Fibroblast of lung (primary cell): ENCODE results near the gene UGT1A10. TPM values are rescaled to one million over a fixed set of nuclear protein-coding genes. Genes with fewer than 3 reads are reported as not detected.

Source experiments
- DNase-seq, 2 donors: peaks; one replicate each; pipeline versions ENCODE4 v3.0.0 to v3.0.0-alpha.2; 2010; ENCODE audit warnings: low read depth in 2 of 2
- H2AFZ ChIP-seq: 2 replicates; pipeline ENCODE4 v1.5.1; 2012; ENCODE audit warnings: low read length, control low read depth, inconsistent platforms
- H3K27ac ChIP-seq: 2 replicates; pipeline ENCODE4 v1.5.1; 2011; ENCODE audit warnings: low read length, control low read depth; ENCODE audit not compliant: insufficient read depth
- H3K27me3 ChIP-seq: 2 replicates; pipeline ENCODE4 v1.5.1; 2011; ENCODE audit warnings: mild to moderate bottlenecking, low read length; ENCODE audit not compliant: control insufficient read depth, insufficient read depth
- H3K36me3 ChIP-seq: 2 replicates; pipeline ENCODE4 v1.5.1; 2011; ENCODE audit warnings: low read length; ENCODE audit not compliant: control insufficient read depth, insufficient read depth
- H3K4me1 ChIP-seq: 2 replicates; pipeline ENCODE4 v1.5.1; 2011; ENCODE audit warnings: low read length; ENCODE audit not compliant: control insufficient read depth, insufficient read depth; ENCODE audit errors: extremely low read depth
- H3K4me2 ChIP-seq: 2 replicates; pipeline ENCODE4 v1.5.1; 2011; ENCODE audit warnings: low read length, control low read depth; ENCODE audit not compliant: insufficient read depth; ENCODE audit errors: extremely low read depth
- H3K4me3 ChIP-seq, 4 experiments: fragments of 200-600 bp in 1 of 4; sonication (generic) in 1 of 4; replicated peaks in 1 of 4; 2 replicates each; pipeline ENCODE4 v1.5.1; 2011 to 2016; ENCODE audit warnings: low read length in 4 of 4, low read depth in 3 of 4, mild to moderate bottlenecking in 3 of 4, control low read depth in 2 of 4, inconsistent platforms in 1 of 4, mixed read lengths in 1 of 4; ENCODE audit not compliant: insufficient read depth in 1 of 4; ENCODE audit errors: control extremely low read depth in 1 of 4
- H3K79me2 ChIP-seq: 2 replicates; pipeline ENCODE4 v1.5.1; 2012; ENCODE audit warnings: mild to moderate bottlenecking, low read length, inconsistent platforms; ENCODE audit not compliant: control insufficient read depth, insufficient read depth
- H3K9ac ChIP-seq: 2 replicates; pipeline ENCODE4 v1.5.1; 2011; ENCODE audit warnings: mild to moderate bottlenecking, low read length, control low read depth; ENCODE audit not compliant: insufficient read depth
- H3K9me3 ChIP-seq: 2 replicates; pipeline ENCODE4 v1.5.1; 2012; ENCODE audit warnings: low read depth, low read length; ENCODE audit not compliant: control insufficient read depth, insufficient read depth
- H4K20me1 ChIP-seq: 2 replicates; pipeline ENCODE4 v1.5.1; 2011; ENCODE audit warnings: low read length; ENCODE audit not compliant: control insufficient read depth, insufficient read depth; ENCODE audit errors: extremely low read depth
- EZH2 ChIP-seq: IDR thresholded peaks from 2 replicates; pipeline ENCODE4 v1.5.1; 2012; ENCODE audit warnings: low read length, control low read depth, mild to moderate bottlenecking; ENCODE audit errors: missing control alignments
- polyA plus RNA-seq, 2 donors: library from polyadenylated mRNA; depleted of rRNA in 1 of 2; stranded (reverse) in 1 of 2; unstranded in 1 of 2; fragments of >200 nt; gene quantifications; 2 replicates each; pipeline ENCODE4 v1.2.1, GENCODE V29; 2011 to 2012; ENCODE audit warnings: missing spikeins in 1 of 2
- total RNA-seq: library from RNA; depleted of rRNA; stranded (reverse); fragments of >200 nt; gene quantifications from 2 replicates; pipeline ENCODE4 v1.2.1, GENCODE V29; 2014
- TF ChIP-seq, protein P1 (sequence below), 2 donors: IDR thresholded peaks in 1 of 2; conservative IDR thresholded peaks in 1 of 2; 1 replicate in 1 of 2; 2 replicates in 1 of 2; pipeline ENCODE4 v1.5.1; 2011 to 2012; ENCODE audit warnings: low read length in 2 of 2, control low read depth in 1 of 2, inconsistent platforms in 1 of 2, low read depth in 1 of 2, mild to moderate bottlenecking in 1 of 2

The UGT1A10 gene
- total and polyA plus RNA-seq, 2 donors (not counting 1 experiment from before 2014, with no cell fraction given): not detected

DNA sequence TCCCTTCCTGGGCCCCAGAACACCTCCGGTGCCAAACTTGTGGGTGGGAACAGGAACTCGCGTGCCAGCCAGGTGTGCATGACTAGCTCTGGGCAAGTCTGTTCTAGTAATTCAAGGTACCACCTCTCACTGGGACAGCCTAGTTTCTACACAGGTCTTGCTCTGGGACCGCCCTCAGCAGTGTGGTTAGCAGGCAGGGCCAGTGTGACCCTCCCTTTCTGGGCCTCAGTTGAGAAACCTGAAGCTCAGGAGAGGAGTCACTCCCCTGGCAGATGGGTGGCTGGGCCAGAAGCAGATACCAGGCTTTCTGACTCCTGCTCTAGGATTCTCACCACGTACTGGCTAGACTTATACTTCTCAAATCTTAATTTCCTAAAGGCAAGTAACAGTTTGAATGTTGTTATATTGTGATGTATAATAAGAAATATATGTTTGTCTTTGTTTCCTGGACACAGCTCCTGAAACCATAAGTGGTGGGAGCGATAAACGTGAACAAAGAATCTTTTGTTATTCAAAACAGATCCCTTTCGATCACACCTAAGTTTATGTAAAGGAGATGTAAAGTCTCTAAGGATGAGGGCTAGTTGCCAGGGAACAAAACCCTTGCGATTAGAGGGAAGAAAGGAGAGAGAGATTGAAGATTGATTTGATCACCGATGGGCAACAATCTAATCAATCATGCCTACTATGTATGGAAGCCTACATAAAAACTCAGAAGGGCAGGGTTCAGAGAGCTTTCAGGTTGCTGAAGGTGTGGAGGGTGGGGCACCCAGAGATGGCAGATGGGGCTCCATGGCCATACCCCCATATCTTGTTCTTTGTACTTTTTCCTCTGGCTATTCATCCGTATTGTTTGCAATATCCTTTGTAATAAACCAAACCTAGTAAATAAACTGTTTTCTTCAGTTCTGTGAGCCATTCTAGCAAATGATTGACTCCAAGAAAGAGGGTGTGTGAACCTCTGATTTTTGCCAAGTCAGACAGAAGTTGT lies 55.5 kb downstream of the UGT1A10 start:
- Histone ChIP-seq H3K9ac (no peak overlapping the region), H3K4me3 (no peak overlapping the region)

DNA sequence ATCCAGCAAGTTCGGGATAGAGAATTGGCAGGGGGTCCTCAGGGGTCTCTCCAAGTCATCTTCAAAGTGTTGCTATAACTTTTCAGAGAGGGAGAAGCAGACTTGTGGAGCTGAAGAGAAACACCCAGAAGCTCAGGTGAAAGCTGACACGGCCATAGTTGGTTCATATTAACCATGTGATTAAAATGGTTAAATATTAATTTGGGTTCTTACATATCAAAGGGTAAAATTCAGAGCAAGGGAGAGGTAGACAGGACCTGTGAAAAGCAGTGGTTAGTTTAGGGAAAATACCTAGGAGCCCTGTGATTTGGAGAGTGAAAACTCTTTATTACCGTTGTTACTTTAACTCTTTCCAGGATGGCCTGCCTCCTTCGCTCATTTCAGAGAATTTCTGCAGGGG lies 56.4 kb downstream of the UGT1A10 start, which contains the start of gene UGT1A6:
Gene UGT1A6, plus strand, starts transcription at position 243 of the 400 bp plus-strand sequence. Its CDS starts 115 bp downstream, at position 358.
- Histone ChIP-seq H3K4me3 (no peak within 1 kb of the TSS), H3K27me3 (no peaks in the 10 kb centered on the region), H3K4me2 (no peak within 1 kb of the TSS), H3K9me3 (no peaks in the 10 kb centered on the region), H3K36me3 (no peaks in the 10 kb centered on the region), H3K9ac (no peak within 1 kb of the TSS), H2AFZ (no peak within 1 kb of the TSS), H3K79me2 (no peaks in the 10 kb centered on the region), H4K20me1 (no peaks in the 10 kb centered on the region), H3K27ac (no peak within 1 kb of the TSS), H3K4me1 (no peaks in the 10 kb centered on the region)
- TF ChIP-seq, protein P1, sequence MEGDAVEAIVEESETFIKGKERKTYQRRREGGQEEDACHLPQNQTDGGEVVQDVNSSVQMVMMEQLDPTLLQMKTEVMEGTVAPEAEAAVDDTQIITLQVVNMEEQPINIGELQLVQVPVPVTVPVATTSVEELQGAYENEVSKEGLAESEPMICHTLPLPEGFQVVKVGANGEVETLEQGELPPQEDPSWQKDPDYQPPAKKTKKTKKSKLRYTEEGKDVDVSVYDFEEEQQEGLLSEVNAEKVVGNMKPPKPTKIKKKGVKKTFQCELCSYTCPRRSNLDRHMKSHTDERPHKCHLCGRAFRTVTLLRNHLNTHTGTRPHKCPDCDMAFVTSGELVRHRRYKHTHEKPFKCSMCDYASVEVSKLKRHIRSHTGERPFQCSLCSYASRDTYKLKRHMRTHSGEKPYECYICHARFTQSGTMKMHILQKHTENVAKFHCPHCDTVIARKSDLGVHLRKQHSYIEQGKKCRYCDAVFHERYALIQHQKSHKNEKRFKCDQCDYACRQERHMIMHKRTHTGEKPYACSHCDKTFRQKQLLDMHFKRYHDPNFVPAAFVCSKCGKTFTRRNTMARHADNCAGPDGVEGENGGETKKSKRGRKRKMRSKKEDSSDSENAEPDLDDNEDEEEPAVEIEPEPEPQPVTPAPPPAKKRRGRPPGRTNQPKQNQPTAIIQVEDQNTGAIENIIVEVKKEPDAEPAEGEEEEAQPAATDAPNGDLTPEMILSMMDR (conservative IDR thresholded peaks at IDR 0.05 in 1 of 2, IDR thresholded peaks at IDR 0.05 in 1 of 2; ENCODE audit: low read depth in 1 of 2, low read length in 2 of 2): no peak
- no peak for TF ChIP-seq EZH2
- DNase-seq: no peak

More for the DNA sequence above, 55.5 kb downstream of the UGT1A10 start:
- H3K27ac ChIP-seq: no peak overlapping the region
- no peak overlapping the region for H2AFZ ChIP-seq
- no peak overlapping the region for H3K4me2 ChIP-seq
- no peaks in the 10 kb centered on the region for H3K36me3 ChIP-seq
- DNase-seq: no peak
- H3K4me1 ChIP-seq: no peaks in the 10 kb centered on the region
- no peaks in the 10 kb centered on the region for H3K27me3 ChIP-seq
- no peaks in the 10 kb centered on the region for H4K20me1 ChIP-seq
- TF ChIP-seq, protein P1 (conservative IDR thresholded peaks at IDR 0.05 in 1 of 2, IDR thresholded peaks at IDR 0.05 in 1 of 2; ENCODE audit: low read depth in 1 of 2, low read length in 2 of 2): no peak
- TF ChIP-seq EZH2: no peak
- no peaks in the 10 kb centered on the region for H3K79me2 ChIP-seq
- no peaks in the 10 kb centered on the region for H3K9me3 ChIP-seq

DNA sequence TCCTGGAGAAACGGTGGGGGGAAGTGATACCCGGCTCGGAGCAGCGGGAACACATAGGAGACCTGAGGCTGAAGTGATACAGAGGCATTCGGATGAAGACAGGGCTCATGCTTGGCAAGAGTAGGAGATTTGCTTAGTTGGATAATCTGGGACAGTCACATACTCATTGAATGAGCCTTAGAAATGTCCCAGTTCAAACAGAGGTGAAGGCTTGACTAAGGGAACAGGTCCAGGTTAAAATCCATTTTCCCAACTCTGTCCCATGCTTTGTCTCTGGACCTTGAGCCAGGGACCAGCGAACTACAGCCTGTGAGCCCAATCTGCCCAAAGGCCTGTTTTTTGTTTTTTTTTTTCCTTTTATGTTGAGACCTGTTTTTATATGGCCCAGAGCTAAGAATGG lies 57.7 kb downstream of the UGT1A10 start:
- H3K27ac ChIP-seq: no peak overlapping the region
- no peaks in the 10 kb centered on the region for H3K4me1 ChIP-seq
- H3K9me3 ChIP-seq: no peaks in the 10 kb centered on the region
- no peak overlapping the region for H2AFZ ChIP-seq
- H3K4me3 ChIP-seq: no peak overlapping the region
- no peaks in the 10 kb centered on the region for H3K36me3 ChIP-seq
- DNase-seq: no peak
- H4K20me1 ChIP-seq: no peaks in the 10 kb centered on the region
- no peak overlapping the region for H3K9ac ChIP-seq
- H3K27me3 ChIP-seq: no peaks in the 10 kb centered on the region
- no peak for TF ChIP-seq EZH2
- TF ChIP-seq, protein P1 (conservative IDR thresholded peaks at IDR 0.05 in 1 of 2, IDR thresholded peaks at IDR 0.05 in 1 of 2; ENCODE audit: low read depth in 1 of 2, low read length in 2 of 2): no peak
- H3K79me2 ChIP-seq: no peaks in the 10 kb centered on the region
- no peak overlapping the region for H3K4me2 ChIP-seq
